BE2C (cell line): ENCODE data around the gene ADH7. TPM values are rescaled to one million over a fixed set of nuclear protein-coding genes. Genes with fewer than 3 reads are reported as not detected.

Source experiments
- DNase-seq: peaks from one replicate; pipeline ENCODE4 v3.0.0-alpha.2; 2020
- H3K27me3 ChIP-seq: fragments of 250-450 bp; sonication (Bioruptor Pico); 2 replicates; pipeline ENCODE4 v1.5.1; 2020; ENCODE audit warnings: mild to moderate bottlenecking
- H3K36me3 ChIP-seq: fragments of 250-450 bp; sonication (Bioruptor Pico); 2 replicates; pipeline ENCODE4 v1.5.1; 2020; ENCODE audit warnings: mild to moderate bottlenecking
- H3K4me1 ChIP-seq: fragments of 250-450 bp; sonication (Bioruptor Pico); 2 replicates; pipeline ENCODE4 v1.5.1; 2020
- H3K4me3 ChIP-seq: 2 replicates; pipeline ENCODE4 v1.5.1; 2011; ENCODE audit warnings: low read depth, low read length
- H3K9me3 ChIP-seq: fragments of 250-450 bp; sonication (Bioruptor Pico); 2 replicates; pipeline ENCODE4 v1.5.1; 2020
- polyA plus RNA-seq: library from polyadenylated mRNA; unstranded; fragments of >200 nt; gene quantifications from one replicate; pipeline ENCODE4 v1.2.1, GENCODE V29; 2012; ENCODE audit warnings: low read depth, missing spikeins; ENCODE audit not compliant: insufficient read length, insufficient read depth
- TF ChIP-seq, protein P1 (sequence below): IDR thresholded peaks from 2 replicates; pipeline ENCODE4 v1.5.1; 2012; ENCODE audit warnings: mild to moderate bottlenecking, low read depth, low read length

ADH7 gene
- not detected for polyA plus RNA-seq

DNA sequence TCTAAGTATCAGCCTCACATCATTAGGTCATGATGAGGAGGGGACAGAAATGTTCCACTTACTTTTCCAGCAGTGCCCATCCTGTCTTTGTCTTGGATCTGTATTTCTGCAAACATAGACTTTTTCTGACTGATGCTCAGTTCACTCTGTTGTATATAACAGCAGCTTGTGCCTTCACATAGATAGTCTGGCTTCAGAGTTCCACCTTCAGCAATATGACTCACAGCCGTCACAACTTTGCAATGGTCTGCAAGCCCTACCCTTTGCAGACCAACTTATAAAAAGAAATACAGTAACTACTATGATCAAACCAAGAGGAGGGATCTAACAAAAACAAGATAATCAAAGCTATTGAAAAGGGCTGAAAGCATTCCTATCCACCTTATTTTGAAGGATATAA is at the start of gene ADH7:
Gene ADH7 (minus strand): TSS at position 189 of the 400 bp plus-strand sequence. CDS start 109 bp downstream, at position 80.
- no peaks in the 10 kb centered on the region; the same call in 1 of the 2 replicates for H3K27me3 ChIP-seq
- no peaks in the 10 kb centered on the region for H3K36me3 ChIP-seq
- H3K4me1 ChIP-seq: no peaks in the 10 kb centered on the region
- H3K4me3 ChIP-seq: no peak within 1 kb of the TSS
- H3K9me3 ChIP-seq: no peaks in the 10 kb centered on the region
- TF ChIP-seq, protein P1, sequence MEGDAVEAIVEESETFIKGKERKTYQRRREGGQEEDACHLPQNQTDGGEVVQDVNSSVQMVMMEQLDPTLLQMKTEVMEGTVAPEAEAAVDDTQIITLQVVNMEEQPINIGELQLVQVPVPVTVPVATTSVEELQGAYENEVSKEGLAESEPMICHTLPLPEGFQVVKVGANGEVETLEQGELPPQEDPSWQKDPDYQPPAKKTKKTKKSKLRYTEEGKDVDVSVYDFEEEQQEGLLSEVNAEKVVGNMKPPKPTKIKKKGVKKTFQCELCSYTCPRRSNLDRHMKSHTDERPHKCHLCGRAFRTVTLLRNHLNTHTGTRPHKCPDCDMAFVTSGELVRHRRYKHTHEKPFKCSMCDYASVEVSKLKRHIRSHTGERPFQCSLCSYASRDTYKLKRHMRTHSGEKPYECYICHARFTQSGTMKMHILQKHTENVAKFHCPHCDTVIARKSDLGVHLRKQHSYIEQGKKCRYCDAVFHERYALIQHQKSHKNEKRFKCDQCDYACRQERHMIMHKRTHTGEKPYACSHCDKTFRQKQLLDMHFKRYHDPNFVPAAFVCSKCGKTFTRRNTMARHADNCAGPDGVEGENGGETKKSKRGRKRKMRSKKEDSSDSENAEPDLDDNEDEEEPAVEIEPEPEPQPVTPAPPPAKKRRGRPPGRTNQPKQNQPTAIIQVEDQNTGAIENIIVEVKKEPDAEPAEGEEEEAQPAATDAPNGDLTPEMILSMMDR: no peak
- no peak for DNase-seq

DNA sequence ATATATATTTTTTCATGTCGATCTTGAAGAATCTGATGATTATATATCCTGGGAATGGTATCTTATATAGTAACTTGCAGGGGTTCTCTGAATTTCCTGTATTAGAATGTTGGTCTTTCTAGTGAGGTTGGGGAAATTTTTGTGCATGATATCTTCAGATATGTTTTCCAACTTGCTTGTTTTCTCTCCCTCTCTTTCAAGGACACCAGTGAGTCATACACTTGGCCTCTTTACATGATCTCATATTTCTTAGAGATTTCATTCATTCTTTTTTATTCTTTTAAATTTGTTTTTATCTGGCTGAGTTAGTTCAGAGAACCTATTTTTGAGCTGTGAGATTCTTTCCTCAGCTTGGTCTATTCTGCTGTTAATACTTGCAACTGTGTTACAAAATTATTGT is 48.5 kb upstream of the ADH7 start:
- H3K4me3 ChIP-seq: no peak overlapping the region
- no peak for DNase-seq
- H3K9me3 ChIP-seq: no peaks in the 10 kb centered on the region
- TF ChIP-seq, protein P1: no peak
- no peaks in the 10 kb centered on the region; the same call in 1 of the 2 replicates for H3K27me3 ChIP-seq
- H3K36me3 ChIP-seq: no peaks in the 10 kb centered on the region
- H3K4me1 ChIP-seq: no peaks in the 10 kb centered on the region

DNA sequence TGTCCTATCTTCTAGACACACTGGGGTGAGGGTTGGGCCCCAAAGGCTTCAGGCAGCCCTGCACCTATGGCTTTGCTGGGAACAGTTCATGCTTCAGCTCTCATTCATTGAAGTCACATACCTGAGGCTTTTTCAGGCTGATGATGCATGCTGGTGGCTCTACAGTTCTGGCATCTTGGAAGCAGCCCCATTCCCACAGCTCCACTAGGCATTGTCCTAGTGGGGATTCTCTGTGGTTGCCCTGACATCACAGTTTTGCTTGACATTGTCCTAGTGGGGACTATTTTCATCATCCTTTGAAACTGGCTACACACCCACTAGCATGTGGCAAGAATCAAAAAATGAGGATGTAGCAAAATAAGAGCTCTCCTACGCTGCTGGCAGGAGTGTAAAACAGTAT is 38.0 kb upstream of the ADH7 start:
- H3K4me3 ChIP-seq: no peak overlapping the region
- no peak for DNase-seq
- H3K36me3 ChIP-seq: no peaks in the 10 kb centered on the region
- TF ChIP-seq, protein P1: no peak
- H3K4me1 ChIP-seq: no peaks in the 10 kb centered on the region
- H3K9me3 ChIP-seq: no peaks in the 10 kb centered on the region
- H3K27me3 ChIP-seq: no peaks in the 10 kb centered on the region; the same call in 1 of the 2 replicates

DNA sequence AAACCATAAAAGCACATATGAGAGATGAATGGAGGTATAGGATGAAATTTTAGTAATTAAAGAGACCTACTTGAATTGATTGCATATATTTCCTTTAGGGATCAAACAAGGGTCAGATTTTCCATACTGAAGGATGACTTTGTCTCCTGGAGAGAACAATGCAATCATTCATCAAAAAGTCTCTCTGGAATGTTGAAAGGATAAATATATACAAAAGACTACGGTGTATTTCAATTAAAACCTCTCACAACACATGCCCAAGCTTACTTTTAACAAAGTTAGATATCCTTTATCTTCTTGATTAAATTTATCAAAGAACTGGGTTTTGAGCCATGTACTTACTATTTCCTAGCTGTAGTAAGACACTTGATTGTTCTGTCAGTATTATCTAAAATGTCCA is 36.8 kb upstream of the ADH7 start:
- no peaks in the 10 kb centered on the region for H3K36me3 ChIP-seq
- no peaks in the 10 kb centered on the region for H3K4me1 ChIP-seq
- no peak overlapping the region for H3K4me3 ChIP-seq
- DNase-seq: no peak
- TF ChIP-seq, protein P1: no peak
- no peaks in the 10 kb centered on the region; the same call in 1 of the 2 replicates for H3K27me3 ChIP-seq
- H3K9me3 ChIP-seq: no peaks in the 10 kb centered on the region

DNA sequence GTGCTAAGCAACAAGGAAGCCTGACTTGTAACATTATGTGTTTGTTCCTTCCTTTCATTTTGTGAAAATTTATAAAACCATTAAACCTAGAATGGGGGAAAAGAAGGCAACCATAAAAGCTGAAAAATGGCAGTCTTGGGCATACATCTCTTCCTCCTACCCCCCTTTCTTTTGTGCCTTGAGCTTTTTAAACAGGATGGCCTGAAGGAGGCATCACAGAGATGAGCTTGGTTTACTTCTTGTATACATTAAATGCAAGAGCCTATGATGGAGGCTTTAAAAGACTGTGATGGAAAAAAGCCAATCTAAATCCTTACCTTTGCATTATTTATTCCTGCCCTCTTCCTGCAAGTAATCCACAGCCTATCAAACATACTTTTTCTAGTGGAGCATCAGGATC is 36.2 kb upstream of the ADH7 start:
- Histone ChIP-seq H3K9me3 (no peaks in the 10 kb centered on the region), H3K36me3 (no peaks in the 10 kb centered on the region), H3K4me1 (no peaks in the 10 kb centered on the region), H3K27me3 (no peaks in the 10 kb centered on the region; the same call in 1 of the 2 replicates), H3K4me3 (no peak overlapping the region)
- TF ChIP-seq, protein P1: no peak
- no peak for DNase-seq

DNA sequence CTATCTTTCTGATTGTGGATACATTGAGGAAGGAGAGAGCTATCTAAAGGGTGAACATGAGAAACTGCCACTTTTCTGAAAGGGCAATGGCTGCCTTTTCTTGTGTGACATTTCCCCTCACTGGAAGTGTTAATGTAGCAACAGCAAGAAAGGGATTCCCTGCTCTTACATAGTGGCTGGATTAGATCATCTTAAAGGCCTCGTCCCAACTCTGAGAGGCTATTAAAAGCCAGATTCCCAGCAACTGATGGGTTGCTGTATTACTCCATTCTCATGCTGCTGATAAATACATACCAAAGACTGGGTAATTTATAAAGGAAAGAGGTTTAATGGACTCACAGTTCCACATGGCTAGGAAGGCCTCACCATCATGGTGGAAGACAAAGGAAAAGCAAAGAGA is 33.7 kb upstream of the ADH7 start:
- H3K27me3 ChIP-seq: peaks cover 1% of the 10 kb centered on the region; the same call in 1 of the 2 replicates
- no peak overlapping the region for H3K4me3 ChIP-seq
- H3K36me3 ChIP-seq: no peaks in the 10 kb centered on the region
- TF ChIP-seq, protein P1: no peak
- no peak for DNase-seq
- H3K4me1 ChIP-seq: no peaks in the 10 kb centered on the region
- H3K9me3 ChIP-seq: no peaks in the 10 kb centered on the region
